Loucy (cell line): Measurements from ENCODE around the gene AAGAB.

ENCODE experiments used
- H2AFZ ChIP-seq: fragments of 200-600 bp; sonication (generic); 2 replicates; pipeline ENCODE4 v1.6.0; 2016; ENCODE audit warnings: antibody characterized with exemption, mild to moderate bottlenecking, low read length, moderate library complexity
- H3F3A ChIP-seq: fragments of 200-600 bp; 2 replicates; pipeline ENCODE4 v1.6.0; 2016; ENCODE audit warnings: antibody characterized with exemption, low read depth, mild to moderate bottlenecking
- H3K27me3 ChIP-seq: fragments of 200-600 bp; sonication (generic); 2 replicates; pipeline ENCODE4 v1.6.1; 2014; ENCODE audit warnings: low read length, mild to moderate bottlenecking; ENCODE audit not compliant: insufficient read depth, poor library complexity, severe bottlenecking
- H3K36me3 ChIP-seq: fragments of 200-600 bp; sonication (generic); 2 replicates; pipeline ENCODE4 v1.6.1; 2016; ENCODE audit warnings: low read length; ENCODE audit not compliant: insufficient read depth
- H3K4me1 ChIP-seq: fragments of 200-600 bp; sonication (generic); 2 replicates; pipeline ENCODE4 v1.5.1; 2014; ENCODE audit warnings: low read length, mild to moderate bottlenecking; ENCODE audit not compliant: insufficient read depth, poor library complexity, severe bottlenecking
- H3K4me2 ChIP-seq: fragments of 200-600 bp; sonication (generic); 2 replicates; pipeline ENCODE4 v1.6.0; 2014; ENCODE audit warnings: antibody characterized with exemption, low read length, low read depth, mild to moderate bottlenecking; ENCODE audit not compliant: poor library complexity, severe bottlenecking
- H3K4me3 ChIP-seq: fragments of 200-600 bp; sonication (generic); 2 replicates; pipeline ENCODE4 v1.5.1; 2014; ENCODE audit warnings: low read length, mild to moderate bottlenecking, mixed read lengths; ENCODE audit not compliant: poor library complexity, severe bottlenecking
- H3K79me2 ChIP-seq: fragments of 200-600 bp; sonication (generic); 2 replicates; pipeline ENCODE4 v1.6.1; 2014; ENCODE audit warnings: low read length; ENCODE audit not compliant: insufficient read depth
- H3K9ac ChIP-seq: fragments of 200-600 bp; sonication (generic); 2 replicates; pipeline ENCODE4 v1.6.0; 2014; ENCODE audit warnings: mild to moderate bottlenecking, low read depth, low read length, moderate library complexity; ENCODE audit not compliant: poor library complexity, severe bottlenecking
- H3K9me2 ChIP-seq: fragments of 200-600 bp; sonication (generic); replicated peaks from 2 replicates; pipeline ENCODE4 v1.6.1; 2016; ENCODE audit warnings: low read depth, low read length, mixed read lengths
- H3K9me3 ChIP-seq: fragments of 200-600 bp; sonication (generic); 2 replicates; pipeline ENCODE4 v1.6.1; 2014; ENCODE audit warnings: mild to moderate bottlenecking, antibody characterized with exemption, low read length, low read depth; ENCODE audit not compliant: insufficient read depth
- H4K20me1 ChIP-seq: fragments of 200-600 bp; sonication (generic); 2 replicates; pipeline ENCODE4 v1.6.0; 2014; ENCODE audit warnings: antibody characterized with exemption, low read length, mild to moderate bottlenecking; ENCODE audit not compliant: insufficient read depth, poor library complexity, severe bottlenecking
- CTCF ChIP-seq: fragments of 200-600 bp; sonication (generic); conservative IDR thresholded peaks from 2 replicates; pipeline ENCODE4 v1.5.1; 2014; ENCODE audit warnings: mild to moderate bottlenecking, antibody characterized with exemption, low read length
- EZH2phosphoT487 ChIP-seq: fragments of 200-600 bp; IDR thresholded peaks from 2 replicates; pipeline ENCODE4 v1.6.1; 2018; ENCODE audit warnings: antibody characterized with exemption, mild to moderate bottlenecking, moderate library complexity, borderline replicate concordance

Gene AAGAB

GRCh38 chr15:67232591-67232990 lies 21.9 kb downstream of the AAGAB start:
- no peak overlapping the region for H3K9ac ChIP-seq
- H3K9me2 ChIP-seq = no peaks in the 10 kb centered on the region
- no peak overlapping the region for H3K4me2 ChIP-seq
- H2AFZ ChIP-seq = no peak overlapping the region
- peaks cover 62% of the 10 kb centered on the region for H3K36me3 ChIP-seq
- H3K9me3 ChIP-seq = no peaks in the 10 kb centered on the region
- peaks cover 5% of the 10 kb centered on the region for H4K20me1 ChIP-seq
- no peaks in the 10 kb centered on the region for H3K27me3 ChIP-seq
- H3K79me2 ChIP-seq = peaks cover 20% of the 10 kb centered on the region
- peaks cover 11% of the 10 kb centered on the region for H3F3A ChIP-seq
- no peak overlapping the region for H3K4me3 ChIP-seq
- H3K4me1 ChIP-seq = peaks cover 12% of the 10 kb centered on the region
- no peak for TF ChIP-seq EZH2phosphoT487
- no peak for TF ChIP-seq CTCF

GRCh38 chr15:67230504-67230903 lies 24.0 kb downstream of the AAGAB start:
- Histone ChIP-seq H4K20me1 (peaks cover 8% of the 10 kb centered on the region), H3K4me3 (no peak overlapping the region), H3K4me1 (peaks cover 22% of the 10 kb centered on the region), H3F3A (peaks cover 15% of the 10 kb centered on the region), H3K9me2 (no peaks in the 10 kb centered on the region), H3K27me3 (no peaks in the 10 kb centered on the region), H3K9me3 (no peaks in the 10 kb centered on the region), H3K9ac (no peak overlapping the region), H3K36me3 (peaks cover 58% of the 10 kb centered on the region), H2AFZ (no peak overlapping the region), H3K79me2 (peaks cover 11% of the 10 kb centered on the region; the same call in 1 of the 2 replicates), H3K4me2 (no peak overlapping the region)
- TF ChIP-seq EZH2phosphoT487 = no peak
- TF ChIP-seq CTCF = no peak

GRCh38 chr15:67228286-67228685 lies 26.2 kb downstream of the AAGAB start:
- Histone ChIP-seq H3K4me2 (peak overlapping the region; percentile 70), H3K36me3 (peaks cover 48% of the 10 kb centered on the region)

More at GRCh38 chr15:67228286-67228685, 26.2 kb downstream of the AAGAB start:
- peak overlapping the region; percentile 25 for H3K4me3 ChIP-seq
- H3K9ac ChIP-seq = peak overlapping the region; percentile 44
- no peaks in the 10 kb centered on the region for H3K9me2 ChIP-seq
- H4K20me1 ChIP-seq = peaks cover 8% of the 10 kb centered on the region
- TF ChIP-seq EZH2phosphoT487 = no peak
- no peak for TF ChIP-seq CTCF
- H3K27me3 ChIP-seq = no peaks in the 10 kb centered on the region
- peaks cover 22% of the 10 kb centered on the region for H3K4me1 ChIP-seq
- H3F3A ChIP-seq = peaks cover 15% of the 10 kb centered on the region
- no peaks in the 10 kb centered on the region for H3K9me3 ChIP-seq
- H2AFZ ChIP-seq = no peak overlapping the region
- peaks cover 6% of the 10 kb centered on the region; the same call in 1 of the 2 replicates for H3K79me2 ChIP-seq
